PC-3 (cell line): ENCODE results near the gene STK32C. TPM values are rescaled to one million over a fixed set of nuclear protein-coding genes. Genes with fewer than 3 reads are reported as not detected.

Source experiments
- ATAC-seq: fragments of 200-7000 bp; cut with Tn5 transposase; 2 replicates; pipeline ENCODE4 v1.9.1; 2020; ENCODE audit warnings: mild to moderate bottlenecking, moderate library complexity
- BruUV-seq: library from RNA; stranded (reverse); fragments of 400-500 nt; replicated peaks from 2 replicates; lab custom pipeline; 2021; lab: Mats Ljungman, UMichigan
- CTCF ChIA-PET: fragments of 300-600 bp; sonication (Branson Sonifier 250); formaldehyde crosslinking; loops from one replicate; lab custom pipeline; 2022; ENCODE audit warnings: antibody characterized with exemption; lab: Charles Lee
- POLR2A ChIA-PET: fragments of 300-600 bp; sonication (Branson Sonifier 250); formaldehyde crosslinking; loops from one replicate; lab custom pipeline; 2022; ENCODE audit warnings: antibody characterized with exemption; ENCODE audit not compliant: unreplicated experiment; lab: Charles Lee
- DNase-seq: peaks from one replicate; pipeline ENCODE4 v3.0.0-alpha.2; 2015
- H2AFZ ChIP-seq: fragments of 300-600 bp; sonication (generic); 2 replicates; pipeline ENCODE4 v1.6.0; 2016; ENCODE audit warnings: antibody characterized with exemption, low read length
- H3F3A ChIP-seq: fragments of 300-600 bp; sonication (generic); one replicate; pipeline ENCODE4 v1.6.0; 2017; ENCODE audit warnings: antibody characterized with exemption, low read length, control low read depth, mild to moderate bottlenecking; ENCODE audit not compliant: unreplicated experiment
- H3K27ac ChIP-seq: fragments of 300-600 bp; sonication (generic); 2 replicates; pipeline ENCODE4 v1.5.1; 2016; ENCODE audit warnings: mild to moderate bottlenecking, low read length
- H3K27me3 ChIP-seq: fragments of 300-600 bp; sonication (generic); 2 replicates; pipeline ENCODE4 v1.6.1; 2016; ENCODE audit warnings: low read length, mixed read lengths
- H3K36me3 ChIP-seq: fragments of 300-600 bp; sonication (generic); 2 replicates; pipeline ENCODE4 v1.6.1; 2016; ENCODE audit warnings: low read depth, mixed run types, low read length, mixed read lengths
- H3K4me1 ChIP-seq: fragments of 300-600 bp; sonication (generic); 2 replicates; pipeline ENCODE4 v1.5.1; 2016; ENCODE audit warnings: low read length; ENCODE audit not compliant: insufficient read depth
- H3K4me2 ChIP-seq: fragments of 300-600 bp; sonication (generic); 2 replicates; pipeline ENCODE4 v1.6.0; 2016; ENCODE audit warnings: low read length
- H3K4me3 ChIP-seq: fragments of 300-600 bp; sonication (generic); 2 replicates; pipeline ENCODE4 v1.5.1; 2016; ENCODE audit warnings: mild to moderate bottlenecking, low read length, mixed read lengths
- H3K79me2 ChIP-seq: fragments of 300-600 bp; sonication (generic); 2 replicates; pipeline ENCODE4 v1.6.1; 2017; ENCODE audit warnings: low read length, mixed read lengths
- H3K9ac ChIP-seq: fragments of 300-600 bp; sonication (generic); 2 replicates; pipeline ENCODE4 v1.6.0; 2016; ENCODE audit warnings: mild to moderate bottlenecking, low read length
- H3K9me2 ChIP-seq: fragments of 300-600 bp; sonication (generic); replicated peaks from 2 replicates; pipeline ENCODE4 v1.6.1; 2016; ENCODE audit warnings: mixed run types, low read length, mixed read lengths
- H3K9me3 ChIP-seq: fragments of 300-600 bp; sonication (generic); 2 replicates; pipeline ENCODE4 v1.6.1; 2016; ENCODE audit warnings: low read length, mixed read lengths
- H4K20me1 ChIP-seq: fragments of 300-600 bp; sonication (generic); 2 replicates; pipeline ENCODE4 v1.6.1; 2016; ENCODE audit warnings: low read length, mixed read lengths
- EZH2 ChIP-seq: fragments of 300-600 bp; sonication (generic); IDR thresholded peaks from one replicate; pipeline ENCODE4 v1.6.1; 2017; ENCODE audit warnings: antibody characterized with exemption, mild to moderate bottlenecking, low read length; ENCODE audit not compliant: unreplicated experiment
- EZH2phosphoT487 ChIP-seq: fragments of 300-600 bp; sonication (generic); IDR thresholded peaks from 2 replicates; pipeline ENCODE4 v1.6.1; 2018; ENCODE audit warnings: mild to moderate bottlenecking, antibody characterized with exemption, low read length, borderline replicate concordance
- intact Hi-C: fragments of 100-400 bp; cut with micrococcal nuclease; formaldehyde crosslinking; loops from 2 replicates; pipeline ENCODE4 v1.9.0; 2023
- total RNA-seq: library from RNA; depleted of rRNA; stranded (reverse); fragments of >200 nt; gene quantifications from 2 replicates; pipeline ENCODE4 v1.2.3, GENCODE V29; 2014
- TF ChIP-seq, protein P1 (sequence below): fragments of 300-600 bp; sonication (generic); conservative IDR thresholded peaks from 2 replicates; pipeline ENCODE4 v1.5.1; 2017; ENCODE audit warnings: antibody characterized with exemption, low read depth, mild to moderate bottlenecking, low read length

STK32C gene
- total RNA-seq, 1 experiment from 2014 or later: 28.3 TPM

DNA sequence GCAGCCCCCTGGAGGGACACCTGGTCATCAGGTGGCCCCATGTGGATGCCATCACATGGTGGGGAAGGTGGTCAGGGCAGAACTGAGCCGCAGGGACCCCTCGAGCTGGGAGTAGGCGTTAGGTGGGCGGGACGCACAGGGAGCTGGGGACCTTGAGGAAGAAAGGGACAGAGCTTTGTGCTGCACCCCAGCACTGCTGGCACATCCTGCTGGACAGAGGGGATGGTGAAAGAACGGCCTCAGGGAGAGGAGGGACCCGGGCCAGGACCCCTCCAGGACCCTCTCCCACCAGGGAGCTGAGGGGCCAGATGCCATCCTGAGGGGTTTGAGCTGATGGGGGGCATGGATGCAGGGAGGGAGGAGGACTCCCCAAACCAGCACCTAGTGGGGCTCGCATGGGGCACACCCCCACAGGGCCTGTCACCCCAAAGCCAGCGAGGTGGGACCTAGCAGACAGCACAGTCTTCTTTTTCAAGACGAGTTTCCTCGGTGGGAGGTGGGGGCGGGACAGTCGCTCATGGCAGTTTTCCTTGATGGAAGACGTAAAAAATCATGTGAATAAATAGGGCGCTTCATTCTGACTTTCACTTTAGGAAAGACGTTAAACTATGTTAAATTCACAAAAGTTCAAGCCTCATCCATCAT lies 43.3 kb downstream of the STK32C start:
- Histone ChIP-seq H4K20me1 (no peaks in the 10 kb centered on the region), H3K9ac (no peak overlapping the region), H3K9me2 (no peaks in the 10 kb centered on the region), H2AFZ (no peak overlapping the region), H3K27ac (no peak overlapping the region), H3K4me1 (no peaks in the 10 kb centered on the region), H3K4me3 (no peak overlapping the region), H3K79me2 (no peaks in the 10 kb centered on the region), H3K27me3 (no peaks in the 10 kb centered on the region), H3K4me2 (no peak overlapping the region), H3F3A (no peaks in the 10 kb centered on the region), H3K9me3 (no peaks in the 10 kb centered on the region), H3K36me3 (no peaks in the 10 kb centered on the region)
- TF ChIP-seq EZH2 (no peak), EZH2phosphoT487 (no peak)
- intact Hi-C loops: no loop called here
- ATAC-seq: no peak
- ChIA-PET CTCF (no interaction called here), POLR2A (no interaction called here)
- BruUV-seq: no TSS peak
- DNase-seq: no peak

- H2AFZ ChIP-seq: no peak overlapping the region
- H3K9ac ChIP-seq: no peak overlapping the region
- no peaks in the 10 kb centered on the region for H3K36me3 ChIP-seq
- H3K4me3 ChIP-seq: no peak overlapping the region
- H3K9me3 ChIP-seq: no peaks in the 10 kb centered on the region
- TF ChIP-seq EZH2phosphoT487: no peak
- TF ChIP-seq, protein P1, sequence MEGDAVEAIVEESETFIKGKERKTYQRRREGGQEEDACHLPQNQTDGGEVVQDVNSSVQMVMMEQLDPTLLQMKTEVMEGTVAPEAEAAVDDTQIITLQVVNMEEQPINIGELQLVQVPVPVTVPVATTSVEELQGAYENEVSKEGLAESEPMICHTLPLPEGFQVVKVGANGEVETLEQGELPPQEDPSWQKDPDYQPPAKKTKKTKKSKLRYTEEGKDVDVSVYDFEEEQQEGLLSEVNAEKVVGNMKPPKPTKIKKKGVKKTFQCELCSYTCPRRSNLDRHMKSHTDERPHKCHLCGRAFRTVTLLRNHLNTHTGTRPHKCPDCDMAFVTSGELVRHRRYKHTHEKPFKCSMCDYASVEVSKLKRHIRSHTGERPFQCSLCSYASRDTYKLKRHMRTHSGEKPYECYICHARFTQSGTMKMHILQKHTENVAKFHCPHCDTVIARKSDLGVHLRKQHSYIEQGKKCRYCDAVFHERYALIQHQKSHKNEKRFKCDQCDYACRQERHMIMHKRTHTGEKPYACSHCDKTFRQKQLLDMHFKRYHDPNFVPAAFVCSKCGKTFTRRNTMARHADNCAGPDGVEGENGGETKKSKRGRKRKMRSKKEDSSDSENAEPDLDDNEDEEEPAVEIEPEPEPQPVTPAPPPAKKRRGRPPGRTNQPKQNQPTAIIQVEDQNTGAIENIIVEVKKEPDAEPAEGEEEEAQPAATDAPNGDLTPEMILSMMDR: no peak
- TF ChIP-seq EZH2: no peak
- no peak for ATAC-seq
- no peak overlapping the region for H3K27ac ChIP-seq
- no peaks in the 10 kb centered on the region for H3K79me2 ChIP-seq
- no peaks in the 10 kb centered on the region for H3F3A ChIP-seq
- H3K9me2 ChIP-seq: no peaks in the 10 kb centered on the region
- H4K20me1 ChIP-seq: no peaks in the 10 kb centered on the region
- intact Hi-C loops: no loop called here
- no TSS peak for BruUV-seq
- no peak for DNase-seq
- CTCF ChIA-PET: no interaction called here
- POLR2A ChIA-PET: no interaction called here
- H3K4me1 ChIP-seq: no peaks in the 10 kb centered on the region
- H3K27me3 ChIP-seq: no peaks in the 10 kb centered on the region
- no peak overlapping the region for H3K4me2 ChIP-seq
Measured at GRCh38 chr10:132263866-132264265, 43.9 kb downstream of the STK32C start.

DNA sequence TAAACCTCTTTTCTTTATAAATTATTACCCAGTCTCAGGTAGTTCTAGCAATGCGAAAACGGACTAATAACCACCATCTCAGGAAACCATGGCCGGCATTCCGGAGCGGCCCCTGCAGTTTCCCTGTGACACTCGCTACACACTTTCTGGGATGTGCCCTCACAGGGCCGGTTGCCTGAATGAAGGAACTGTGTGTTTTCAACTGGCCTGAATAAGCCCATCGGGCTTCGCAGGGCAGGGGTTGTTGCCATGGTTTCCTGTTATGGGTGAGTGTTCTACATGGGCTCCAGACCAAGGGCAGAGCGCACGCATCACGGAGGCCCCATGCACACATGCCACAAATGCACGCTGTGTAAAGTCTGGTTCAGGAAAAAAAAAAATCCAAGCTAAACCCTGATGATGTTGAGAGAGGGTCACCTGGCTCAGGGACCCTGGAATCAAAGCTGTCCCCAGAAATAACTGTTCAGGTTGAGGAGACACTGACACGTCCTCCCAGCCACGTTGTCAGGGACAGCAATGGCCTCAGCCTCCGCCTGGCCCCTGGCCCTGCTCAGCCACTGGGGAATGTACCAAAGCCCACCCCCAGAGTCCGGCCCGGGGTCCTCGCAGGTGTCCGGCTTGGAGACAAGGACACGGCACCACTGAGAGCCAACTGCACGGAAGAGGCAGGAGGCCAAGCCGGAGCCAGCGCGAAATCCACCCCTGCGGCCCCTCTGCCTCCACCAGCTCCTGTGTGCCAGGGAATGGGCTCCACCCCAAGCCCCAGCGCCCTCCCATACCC lies 47.9 kb downstream of the STK32C start:
- intact Hi-C loops: no loop called here

More for the DNA sequence above, 47.9 kb downstream of the STK32C start:
- Histone ChIP-seq H4K20me1 (no peaks in the 10 kb centered on the region), H3K36me3 (no peaks in the 10 kb centered on the region), H3K9me3 (no peaks in the 10 kb centered on the region), H3K79me2 (no peaks in the 10 kb centered on the region), H3K27ac (no peak overlapping the region), H3K4me3 (no peak overlapping the region), H3F3A (no peaks in the 10 kb centered on the region), H3K4me2 (no peak overlapping the region), H2AFZ (no peak overlapping the region), H3K9me2 (no peaks in the 10 kb centered on the region), H3K4me1 (no peaks in the 10 kb centered on the region), H3K27me3 (no peaks in the 10 kb centered on the region), H3K9ac (no peak overlapping the region)
- TF ChIP-seq EZH2phosphoT487: no peak
- TF ChIP-seq EZH2: no peak
- TF ChIP-seq, protein P1: no peak
- ChIA-PET CTCF (no interaction called here), POLR2A (no interaction called here)
- DNase-seq (no peak), ATAC-seq (no peak)
- no TSS peak for BruUV-seq
